ENCODE data around the gene AMOTL1. TPM values are rescaled to one million over a fixed set of nuclear protein-coding genes. Genes with fewer than 3 reads are reported as not detected.

The AMOTL1 gene
- total RNA-seq, 1 donor from 2014 or later, result 32.6 TPM

- H3K4me1 ChIP-seq, result peaks cover 0 to 8% of the 10 kb centered on the region in 2 donors
- H3K27ac ChIP-seq, result no peak overlapping the region
- H3K9me3 ChIP-seq, result no peaks in the 10 kb centered on the region
- no peak for TF ChIP-seq CTCF (IDR thresholded peaks at IDR 0.05)
- no peak for DNase-seq (ENCODE audit: low spot score in 2 of 2)
- H3K27me3 ChIP-seq, result no peaks in the 10 kb centered on the region
- peaks cover 36 to 65% of the 10 kb centered on the region in 2 donors for H3K36me3 ChIP-seq
- intact Hi-C loops (cut with DNase I), result no loop called here
- no peak overlapping the region for H3K4me3 ChIP-seq
Measured at GRCh38 chr11:94830722-94831510, 62.8 kb downstream of the AMOTL1 start.

- no peak overlapping the region for H3K27ac ChIP-seq
- H3K27me3 ChIP-seq, result no peaks in the 10 kb centered on the region
- peaks cover 0 to 14% of the 10 kb centered on the region in 2 donors for H3K4me1 ChIP-seq
- no peak for DNase-seq (ENCODE audit: low spot score in 2 of 2)
- no peak overlapping the region for H3K4me3 ChIP-seq
- intact Hi-C loops (cut with DNase I), result no loop called here
- H3K36me3 ChIP-seq, result peaks cover 36 to 58% of the 10 kb centered on the region in 2 donors
- no peaks in the 10 kb centered on the region for H3K9me3 ChIP-seq
- TF ChIP-seq CTCF (IDR thresholded peaks at IDR 0.05), result no peak
Measured at GRCh38 chr11:94831529-94831928, 63.4 kb downstream of the AMOTL1 start.

- Histone ChIP-seq H3K4me3 (no peak overlapping the region), H3K27ac (no peak overlapping the region), H3K36me3 (peaks cover 36 to 50% of the 10 kb centered on the region in 2 donors), H3K4me1 (peaks cover 6 to 17% of the 10 kb centered on the region in 2 donors), H3K9me3 (no peaks in the 10 kb centered on the region), H3K27me3 (no peaks in the 10 kb centered on the region)
- DNase-seq (ENCODE audit: low spot score in 2 of 2), result no peak
- intact Hi-C loops (cut with DNase I), result no loop called here
- no peak for TF ChIP-seq CTCF (IDR thresholded peaks at IDR 0.05)
Measured at GRCh38 chr11:94832604-94833235, 64.6 kb downstream of the AMOTL1 start.

DNA sequence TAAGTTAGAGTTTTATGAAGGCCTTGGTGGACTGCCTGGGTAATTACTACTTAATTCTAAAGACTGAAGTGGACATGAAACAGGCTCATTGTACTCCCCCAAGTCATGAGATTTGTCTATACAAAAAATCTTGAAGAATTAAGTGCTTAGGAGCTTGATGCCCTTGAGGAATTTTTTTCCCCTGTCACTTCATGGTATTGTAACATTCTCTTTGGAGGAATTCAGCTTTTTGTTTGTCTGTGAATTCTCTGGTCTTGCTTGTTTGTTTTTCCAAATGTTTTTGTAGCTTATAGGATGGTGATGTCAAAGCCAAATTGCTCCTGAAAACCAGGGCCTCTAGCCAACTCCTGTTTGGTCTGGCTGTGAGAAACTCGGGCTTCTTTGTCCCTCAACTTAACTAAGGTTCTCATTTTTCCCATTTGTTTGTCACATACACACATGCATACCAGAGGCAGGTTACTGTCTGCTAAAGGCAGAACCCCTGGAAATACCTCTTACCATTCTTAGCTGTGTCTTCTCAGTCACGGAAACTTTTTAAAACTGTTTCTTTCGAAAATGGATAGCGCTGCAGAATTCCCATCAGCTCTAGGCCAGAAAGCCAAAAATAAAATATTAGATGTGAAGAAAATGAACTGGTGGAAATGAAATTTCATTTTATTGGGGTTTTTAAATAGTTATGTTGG, 66.9 kb downstream of the AMOTL1 start:
- Histone ChIP-seq H3K27me3 (no peaks in the 10 kb centered on the region), H3K4me1 (peaks cover 6 to 17% of the 10 kb centered on the region in 2 donors), H3K36me3 (peaks cover 30 to 34% of the 10 kb centered on the region in 2 donors), H3K9me3 (no peaks in the 10 kb centered on the region), H3K27ac (peak overlapping the region in 1 of 2 donors; percentile 4), H3K4me3 (no peak overlapping the region)
- no peak for DNase-seq (ENCODE audit: low spot score in 2 of 2)
- TF ChIP-seq CTCF (IDR thresholded peaks at IDR 0.05), result no peak
- intact Hi-C loops (cut with DNase I), result no loop called here

DNA sequence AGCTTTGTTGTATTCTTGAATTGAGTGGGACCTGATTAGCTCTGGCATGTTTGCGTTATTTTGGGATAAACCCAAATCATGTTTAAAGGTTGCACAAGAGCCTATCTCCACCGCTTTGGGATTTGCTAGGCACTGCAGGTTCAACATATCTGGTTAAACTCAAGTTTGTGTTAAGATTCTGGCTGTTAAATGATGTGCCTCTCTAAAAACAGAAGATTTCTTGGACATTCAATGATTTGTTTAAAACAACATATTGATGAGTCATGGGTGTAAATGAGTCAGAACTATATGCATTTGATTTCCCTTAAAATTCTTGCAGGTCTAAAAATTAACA, 67.4 kb downstream of the AMOTL1 start:
- Histone ChIP-seq H3K4me1 (peaks cover 6 to 17% of the 10 kb centered on the region in 2 donors), H3K9me3 (no peaks in the 10 kb centered on the region), H3K27me3 (no peaks in the 10 kb centered on the region), H3K36me3 (peaks cover 25 to 28% of the 10 kb centered on the region in 2 donors), H3K4me3 (no peak overlapping the region), H3K27ac (no peak overlapping the region)
- intact Hi-C loops (cut with DNase I), result no loop called here
- DNase-seq (ENCODE audit: low spot score in 2 of 2), result no peak
- TF ChIP-seq CTCF (IDR thresholded peaks at IDR 0.05), result no peak
